CD4-positive, alpha-beta T cell treated with Interleukin-4 for 1 hour (primary cell): ENCODE measurements around the gene ILRUN.
"Not testable (repeated sequence)": the region's sequence is repeated elsewhere in the genome, so short reads cannot be mapped to it uniquely, and the experiment has no call there.

Experiments
- DNase-seq, 2 donors: peaks; one replicate each; pipeline ENCODE4 v3.0.0-alpha.2; 2020 to 2022

Gene ILRUN

DNA sequence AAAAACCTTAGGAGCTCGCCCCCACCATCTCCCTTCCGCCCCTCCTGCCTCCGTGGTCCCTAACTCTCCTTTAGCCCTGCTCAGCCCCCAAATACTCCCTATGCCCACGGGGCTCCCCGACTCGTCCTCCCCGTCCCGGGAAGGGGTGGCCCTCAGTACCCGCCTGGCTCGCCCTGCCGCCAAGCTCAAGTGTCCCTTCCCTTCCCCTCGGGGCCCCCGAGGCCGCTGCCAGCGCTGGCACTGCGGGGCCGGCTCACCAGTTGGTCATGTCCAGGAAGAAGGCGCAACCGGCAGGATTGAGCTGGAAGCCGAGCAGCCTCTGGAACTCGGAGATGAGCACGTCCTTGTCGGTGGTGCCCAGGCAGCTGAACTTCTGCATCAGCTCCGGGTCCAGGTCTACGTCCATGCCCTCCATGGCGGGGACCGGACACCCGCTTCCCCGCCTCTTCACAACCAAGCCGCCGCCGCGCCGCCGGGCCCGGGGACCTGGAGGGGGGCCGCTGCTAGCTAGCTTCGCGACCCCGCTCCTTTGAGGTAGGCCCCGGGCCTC, 303 bp downstream of the ILRUN start:
- no peak for DNase-seq

DNA sequence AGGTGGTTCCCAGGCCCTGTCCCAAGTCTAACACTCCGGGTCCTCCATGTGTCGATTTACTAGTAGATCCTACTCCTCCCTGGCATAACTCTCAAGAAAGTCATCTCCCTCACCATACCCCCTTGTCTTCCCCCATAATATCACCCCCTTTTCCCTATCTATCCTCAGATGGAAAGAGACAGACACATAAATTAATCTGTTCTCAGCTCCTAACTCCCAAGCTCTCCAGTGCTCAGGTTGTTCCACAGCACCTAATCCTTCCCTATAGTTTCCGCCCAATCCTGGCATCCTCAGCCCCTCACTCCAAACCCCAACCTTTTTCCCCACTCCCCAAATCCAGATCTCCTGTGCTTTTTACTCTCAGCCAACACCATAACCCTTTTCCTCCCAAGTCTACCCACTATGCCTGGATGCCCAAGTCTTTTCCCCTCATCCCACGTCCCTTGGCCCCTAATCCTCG, 808 bp downstream of the ILRUN start:
- DNase-seq = no peak

DNA sequence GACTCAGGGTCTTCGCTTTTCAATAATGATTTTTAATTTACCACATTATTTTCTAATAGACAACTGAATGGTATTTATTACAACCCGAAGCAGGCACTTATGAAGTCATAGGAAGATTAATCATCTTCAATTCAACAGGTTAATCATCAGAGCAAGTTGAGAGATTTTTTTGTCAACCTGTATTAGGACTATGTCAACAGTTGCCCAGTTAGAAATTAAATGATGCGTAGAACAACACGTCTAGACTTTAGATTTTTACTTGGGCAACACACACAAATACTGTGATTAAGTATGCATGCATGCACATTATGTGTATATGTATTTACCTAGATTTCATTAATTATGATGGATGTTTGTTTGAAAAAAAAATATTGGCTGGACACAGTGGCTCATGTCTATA, 4.3 kb downstream of the ILRUN start:
- DNase-seq = no peak

DNA sequence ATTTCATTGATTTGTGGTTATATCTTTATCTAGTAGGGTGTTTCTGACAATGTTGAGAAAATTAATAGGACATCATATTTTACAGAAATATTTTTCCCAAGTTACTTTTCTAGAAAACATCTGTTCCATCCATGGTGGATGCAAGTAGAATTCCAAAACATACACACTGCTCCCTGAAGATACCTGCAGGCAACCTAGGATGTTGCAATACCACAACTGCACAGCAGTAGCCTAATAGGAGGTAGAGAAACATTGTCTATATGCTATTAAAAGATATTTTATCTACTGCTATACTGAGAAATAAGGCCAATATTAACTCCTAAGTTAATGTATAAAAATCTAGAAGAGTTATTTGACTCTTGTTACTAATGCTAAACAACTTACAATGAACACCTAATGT, 6.8 kb downstream of the ILRUN start:
- DNase-seq = no peak

DNA sequence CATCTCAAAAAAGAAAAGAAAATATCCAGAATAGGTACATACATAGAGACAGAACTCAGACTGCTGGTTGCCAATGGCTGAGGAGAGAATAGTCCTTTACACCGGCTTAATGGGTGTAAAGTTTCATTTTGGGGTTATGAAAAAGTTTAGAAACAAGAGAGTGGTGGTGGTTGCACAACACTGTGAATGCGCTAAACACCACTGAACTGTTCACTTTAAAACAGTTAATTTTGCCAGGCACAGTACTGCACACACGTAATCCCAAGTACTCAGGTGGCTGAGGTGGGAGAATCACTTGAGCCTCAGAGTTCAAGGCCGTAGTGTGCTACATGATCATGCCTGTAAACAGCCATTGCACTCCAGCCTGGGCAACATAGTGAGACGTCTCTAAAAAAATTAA, 7.6 kb downstream of the ILRUN start:
- DNase-seq = no peak

DNA sequence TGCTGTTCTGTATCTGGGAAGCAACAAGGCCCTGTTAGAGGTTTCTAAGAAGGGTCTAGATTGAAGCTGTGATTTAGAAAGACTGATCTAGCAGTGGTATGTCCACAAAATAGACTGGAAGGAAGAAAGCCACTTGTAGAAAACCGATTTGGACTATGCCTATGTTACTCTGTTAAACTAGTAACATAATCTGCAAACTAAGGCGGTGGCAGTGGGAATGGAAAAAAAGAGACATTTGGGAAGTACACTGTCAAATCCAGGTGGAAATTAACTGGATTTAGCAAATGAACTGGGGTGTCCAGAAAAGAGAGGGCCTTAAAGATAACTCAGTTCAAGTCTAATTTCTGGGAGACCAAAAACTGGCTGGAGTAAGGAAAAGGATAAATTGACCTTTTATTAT, 11.6 kb downstream of the ILRUN start:
- no peak for DNase-seq

DNA sequence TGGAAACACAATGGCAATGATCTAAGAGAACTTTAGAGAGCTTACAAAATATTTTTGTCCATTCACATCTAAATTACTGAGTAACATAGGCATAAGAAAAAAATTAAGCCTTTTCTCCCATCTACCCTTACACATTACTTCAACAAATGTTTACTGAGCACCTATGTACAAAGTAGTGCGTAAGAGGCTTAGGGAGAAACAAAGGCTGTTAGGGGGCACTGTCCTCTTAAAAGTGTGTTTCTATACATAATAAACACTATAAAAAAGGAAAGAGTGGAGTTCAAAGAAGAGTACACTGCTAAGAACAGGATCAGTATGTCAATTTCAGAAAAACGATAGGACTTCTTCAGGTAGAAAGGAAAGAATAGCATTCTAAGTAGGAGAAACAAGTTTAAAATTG, 12.2 kb downstream of the ILRUN start:
- no peak for DNase-seq

DNA sequence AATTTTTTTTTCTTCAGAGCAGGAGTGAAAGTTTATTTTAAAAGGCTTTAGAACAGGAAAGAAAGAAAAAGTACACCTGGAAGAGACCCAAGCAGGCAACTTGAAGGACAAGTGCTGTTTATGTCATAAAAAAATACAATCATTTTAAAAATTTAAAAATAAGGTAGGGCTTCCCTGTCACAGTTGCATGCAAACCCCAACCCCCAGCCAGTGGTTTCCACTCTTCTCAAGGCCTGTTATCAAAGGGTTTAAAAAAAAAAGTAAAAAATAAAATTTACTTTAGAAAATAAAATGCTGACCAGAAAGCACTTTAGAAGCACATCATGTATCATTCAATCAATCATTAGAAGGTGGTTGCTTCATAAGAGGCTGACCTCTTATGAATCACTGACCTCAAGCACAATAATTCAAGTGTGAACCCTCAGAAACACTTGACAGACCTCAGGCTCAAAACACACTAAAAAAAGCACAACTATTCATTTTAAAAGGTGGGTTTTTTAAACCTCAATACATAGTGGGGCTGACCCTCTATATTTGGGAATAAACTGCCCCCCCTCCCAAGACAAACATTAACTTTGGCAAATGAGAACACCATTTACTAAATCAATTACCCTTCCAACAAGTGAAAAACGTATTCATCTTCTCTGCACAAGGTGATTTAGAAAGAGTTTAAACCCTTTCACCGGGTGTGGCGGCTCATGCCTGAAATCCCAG, 15.6 kb downstream of the ILRUN start:
- no peak for DNase-seq

DNA sequence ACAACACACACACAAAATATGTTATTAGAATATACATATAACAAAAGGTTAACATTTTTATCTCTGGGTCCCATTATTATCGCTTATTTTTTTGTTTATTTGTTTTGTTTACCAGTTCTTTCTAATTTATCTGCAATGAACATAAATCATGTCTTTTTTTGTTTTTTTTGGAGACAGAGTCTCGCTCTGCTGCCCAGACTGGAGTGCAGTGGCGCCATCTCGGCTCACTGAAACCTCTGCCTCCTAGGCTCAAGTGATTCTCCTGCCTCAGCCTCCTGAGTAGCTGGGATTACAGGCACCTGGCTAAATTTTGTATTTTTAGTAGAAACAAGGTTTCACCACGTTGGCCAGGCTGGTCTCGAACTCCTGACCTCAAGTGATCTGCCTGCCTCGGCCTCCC, 16.3 kb downstream of the ILRUN start:
- not testable (repeated sequence) for DNase-seq

DNA sequence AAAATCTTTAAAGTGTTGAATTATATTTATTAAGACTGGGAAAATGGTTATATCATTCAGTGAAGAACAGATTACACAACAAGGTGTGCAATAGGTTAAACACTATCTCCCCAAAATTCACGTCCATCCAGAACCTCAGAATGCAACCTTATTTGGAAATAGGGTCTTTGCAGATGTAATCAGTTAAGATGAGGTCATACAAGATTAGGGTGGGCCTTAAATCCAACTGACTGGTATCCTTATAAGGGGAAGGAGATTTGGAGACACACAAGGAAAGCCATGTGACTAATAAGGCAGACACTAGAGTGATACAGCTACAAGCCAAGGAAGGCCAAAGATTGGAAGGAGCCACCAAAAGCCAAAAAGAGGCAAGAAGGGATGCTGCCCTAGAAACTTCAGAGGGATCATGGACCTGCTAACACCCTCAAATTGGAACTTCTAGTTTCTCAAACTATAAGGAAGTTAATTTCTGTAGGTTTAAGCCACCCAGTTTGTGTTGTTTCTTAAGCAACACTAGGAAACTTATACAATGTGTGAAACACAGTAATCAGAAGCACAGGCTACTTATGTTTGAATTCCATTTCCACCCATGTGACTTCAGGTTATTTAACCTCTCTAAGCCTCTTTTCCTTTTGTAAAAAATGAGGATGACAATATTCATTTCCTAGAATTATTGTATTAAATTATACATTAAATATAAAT, 16.9 kb downstream of the ILRUN start:
- no peak for DNase-seq

DNA sequence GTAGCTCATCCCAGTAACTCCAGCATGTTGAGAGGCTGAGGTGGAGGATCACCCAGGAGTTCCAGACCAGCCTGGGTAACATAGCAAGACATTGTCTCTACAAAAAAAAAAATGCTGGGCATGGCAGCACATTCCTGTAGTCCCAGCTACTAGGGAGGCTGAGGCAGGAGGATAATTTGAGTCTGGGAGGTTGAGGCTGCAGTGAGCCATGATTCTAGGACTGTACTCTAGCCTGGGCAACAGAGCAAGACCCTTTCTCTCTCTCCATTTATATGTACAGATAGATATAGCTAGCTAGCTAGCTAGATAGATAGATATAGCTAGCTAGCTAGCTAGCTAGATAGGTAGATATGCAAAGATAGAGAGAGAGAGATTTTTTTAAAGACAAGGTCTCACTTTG, 20.4 kb downstream of the ILRUN start:
- no peak for DNase-seq

DNA sequence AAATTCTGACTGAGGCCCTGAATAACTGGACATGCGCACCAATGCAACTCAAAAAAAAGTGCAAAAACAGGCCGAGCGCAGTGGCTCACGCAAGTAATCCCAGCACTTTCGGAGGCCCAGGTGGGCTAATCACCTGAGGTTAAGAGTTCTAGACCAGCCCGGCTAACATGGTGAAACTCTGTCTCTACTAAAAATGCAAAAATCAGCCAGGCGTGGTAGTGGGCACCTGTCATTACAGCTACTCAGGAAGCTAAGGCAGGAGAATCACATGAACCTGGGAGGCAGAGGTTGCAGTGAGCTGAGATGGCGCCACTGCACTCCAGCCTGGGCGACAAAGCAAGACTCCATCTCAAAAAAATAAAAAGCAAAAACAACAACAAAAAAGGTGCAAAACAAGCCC, 21.6 kb downstream of the ILRUN start:
- DNase-seq = not testable (repeated sequence)

DNA sequence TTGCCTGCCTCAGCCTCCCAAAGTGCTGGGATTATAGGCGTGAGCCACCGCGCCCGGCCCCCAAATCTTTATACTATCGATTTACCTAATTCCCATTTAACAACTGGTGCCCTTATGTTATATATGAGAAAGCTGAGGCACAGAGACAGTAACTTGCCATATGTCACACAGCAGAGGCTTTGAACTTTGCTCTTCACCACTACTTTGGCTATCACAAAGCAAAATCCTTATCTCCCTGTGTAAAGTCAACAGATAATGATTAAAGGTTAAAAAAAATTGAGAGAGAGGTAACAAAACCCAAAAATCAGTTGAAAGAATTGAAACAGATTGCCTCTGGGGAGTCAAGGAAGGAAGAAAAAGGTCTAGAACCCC, 22.3 kb downstream of the ILRUN start:
- no peak for DNase-seq

DNA sequence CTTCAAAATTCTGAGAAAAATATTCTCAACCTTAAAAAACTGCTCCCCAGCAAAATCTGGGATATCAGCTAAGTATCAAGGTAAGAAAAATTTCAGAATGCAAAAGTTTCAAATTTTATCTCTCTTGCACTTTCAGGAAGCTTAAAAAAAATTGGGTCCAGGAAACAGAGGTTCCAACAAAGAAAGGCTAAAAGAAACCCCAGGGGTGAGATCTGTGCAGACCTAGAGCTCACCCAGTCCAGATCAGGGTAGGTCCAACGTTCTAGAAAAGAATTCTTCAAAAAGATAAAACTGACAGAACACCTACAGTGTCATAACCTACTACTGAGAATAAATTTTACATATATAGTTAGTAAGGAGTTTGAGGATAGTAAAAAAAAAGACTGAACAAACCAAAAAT, 23.5 kb downstream of the ILRUN start:
- DNase-seq = peak in 1 of 2 donors; percentile 43

DNA sequence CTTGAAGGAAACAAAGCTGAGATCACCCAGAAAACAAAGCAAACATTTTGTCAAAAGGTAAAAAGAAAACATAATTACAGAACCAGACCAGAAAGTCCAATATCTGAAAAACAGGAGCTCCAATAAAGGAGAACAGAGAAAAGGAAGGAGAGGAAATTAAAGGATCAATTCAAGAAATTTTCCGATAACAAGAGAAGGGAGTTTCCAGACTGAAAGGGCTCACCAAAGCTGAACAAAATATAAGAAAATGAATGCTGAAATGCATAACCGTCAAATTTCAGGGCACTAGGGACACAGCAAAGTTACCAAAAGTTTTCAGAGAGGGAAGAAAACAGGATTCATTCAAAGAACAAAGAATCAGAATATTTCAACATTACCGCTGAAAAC, 23.9 kb downstream of the ILRUN start:
- DNase-seq = peak in 1 of 2 donors; percentile 40

DNA sequence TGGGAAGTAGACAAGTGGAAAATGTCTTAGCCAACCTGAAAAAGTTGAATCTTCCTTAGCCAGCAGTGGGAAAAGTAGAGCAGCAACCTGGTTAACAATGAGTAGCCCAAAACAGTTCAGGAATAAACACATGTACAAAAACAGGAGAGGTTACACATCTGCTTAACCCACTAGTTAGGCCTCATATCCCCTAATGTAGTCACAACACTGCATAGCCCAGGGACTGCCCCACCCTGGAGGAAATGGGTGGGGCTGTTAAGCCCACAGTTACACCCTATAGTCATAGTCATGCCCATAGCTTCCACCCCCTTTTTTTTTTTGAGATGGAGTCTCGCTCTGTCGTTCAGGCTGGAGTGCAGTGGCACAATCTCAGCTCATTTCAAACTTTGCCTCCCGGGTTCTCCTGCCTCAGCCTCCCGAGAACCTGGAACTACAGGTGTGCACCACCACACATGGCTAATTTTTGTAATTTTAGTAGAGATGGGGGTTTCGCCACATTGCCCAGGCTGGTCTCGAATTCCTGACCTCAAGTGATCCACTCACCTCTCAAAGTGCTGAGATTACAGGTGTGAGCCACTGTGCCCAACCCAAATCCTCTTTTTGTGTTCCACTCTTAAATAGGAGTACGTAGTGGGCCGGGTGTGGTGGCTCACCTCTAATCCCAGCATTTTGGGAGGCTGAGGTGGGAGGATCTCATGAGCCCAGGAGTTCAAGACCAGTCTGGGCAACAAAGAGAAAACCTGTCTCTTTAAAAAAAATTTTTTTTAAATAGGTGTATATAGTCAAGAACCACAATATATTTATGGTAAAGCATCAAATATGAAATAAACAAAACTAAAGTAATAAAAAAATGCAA, 24.5 kb downstream of the ILRUN start:
- peak; percentile 87 to 88 for DNase-seq

DNA sequence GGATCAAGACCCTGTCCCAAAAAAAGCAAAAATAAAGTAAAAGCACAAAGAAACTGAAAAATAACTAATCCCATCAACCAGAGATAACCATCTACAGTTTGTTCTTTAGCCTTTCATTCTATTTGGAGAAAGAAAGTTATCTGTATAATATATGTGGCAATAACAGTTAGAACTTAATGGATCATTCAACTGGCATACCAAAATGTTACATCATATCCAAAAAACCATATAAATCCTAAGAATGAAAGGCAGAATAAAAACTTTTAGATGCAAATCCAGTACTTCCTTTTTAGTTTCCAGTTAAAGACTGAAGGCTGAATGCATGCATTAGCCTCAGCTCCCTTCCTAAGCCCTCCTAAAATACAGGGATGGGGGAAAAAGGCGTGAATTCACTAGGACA, 25.2 kb downstream of the ILRUN start:
- no peak for DNase-seq

DNA sequence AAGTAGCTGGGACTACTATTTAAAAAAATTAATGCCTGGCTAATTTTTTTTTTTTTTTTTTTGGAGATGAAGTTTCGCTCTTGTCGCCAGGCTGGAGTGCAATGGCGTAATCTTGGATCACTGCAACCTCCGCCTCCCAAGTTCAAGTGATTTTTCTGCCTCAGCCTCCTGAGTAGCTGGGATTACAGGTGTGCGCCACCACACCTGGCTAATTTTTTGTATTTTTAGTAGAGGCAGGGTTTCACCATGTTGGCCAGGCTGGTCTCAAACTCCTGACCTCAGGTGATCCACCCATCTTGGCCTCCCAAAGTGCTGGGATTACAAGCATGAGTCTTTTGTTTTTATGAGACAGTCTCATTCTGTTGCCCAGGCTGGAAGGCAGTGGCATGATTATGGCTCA, 27.8 kb downstream of the ILRUN start:
- not testable (repeated sequence) for DNase-seq

DNA sequence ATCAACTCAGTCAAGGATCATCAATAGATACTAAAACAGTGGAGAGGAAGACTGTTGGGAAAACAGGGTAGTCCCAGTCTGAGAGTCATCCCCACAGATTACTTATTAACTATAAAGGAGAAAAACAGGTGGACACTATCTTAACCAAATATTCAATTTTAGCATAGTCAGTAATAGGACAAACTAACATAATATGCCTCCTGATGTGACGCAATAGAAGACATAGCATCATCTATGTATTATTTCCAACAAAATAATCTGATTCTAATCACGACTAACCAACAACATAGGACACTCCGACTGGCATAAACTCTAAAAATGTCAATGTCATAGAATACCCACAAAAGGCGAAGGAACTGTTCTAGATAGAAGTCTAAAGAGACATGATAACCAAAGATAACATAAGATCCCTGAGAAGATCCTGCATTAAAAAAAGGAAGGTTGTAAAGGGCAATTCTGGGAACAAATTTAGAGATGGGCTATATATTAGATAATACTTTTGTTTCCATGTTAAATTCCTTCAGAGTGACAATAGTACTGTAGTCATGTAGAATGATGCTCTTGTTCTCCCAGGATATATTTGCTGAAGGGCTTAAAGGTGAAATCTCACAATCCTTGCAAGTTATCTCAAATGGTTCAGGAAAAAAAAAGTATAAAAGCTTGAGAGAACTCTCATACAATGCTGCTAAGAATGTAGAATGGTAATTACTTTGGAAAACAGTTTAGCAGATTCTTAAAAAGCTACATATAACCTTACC, 28.9 kb downstream of the ILRUN start:
- no peak for DNase-seq

DNA sequence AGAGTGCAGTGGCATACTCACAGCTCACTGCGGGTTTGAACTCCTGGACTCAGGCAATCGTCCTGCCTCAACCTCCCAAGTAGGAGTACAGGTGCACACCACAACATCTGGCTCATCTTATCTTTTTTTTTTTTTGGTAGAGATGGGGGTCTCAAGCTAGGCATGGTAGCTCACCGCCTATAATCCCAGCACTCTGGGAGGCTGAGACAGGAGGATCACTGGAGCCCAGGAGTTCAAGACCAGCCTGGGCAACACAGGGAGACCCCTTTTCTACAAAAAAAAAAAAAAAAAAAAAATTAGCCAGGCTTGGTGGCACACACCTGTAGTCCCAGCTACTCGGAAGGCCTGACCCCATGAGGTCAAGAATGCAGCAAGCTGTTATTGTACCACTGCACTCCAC, 31.5 kb downstream of the ILRUN start:
- DNase-seq = no peak

DNA sequence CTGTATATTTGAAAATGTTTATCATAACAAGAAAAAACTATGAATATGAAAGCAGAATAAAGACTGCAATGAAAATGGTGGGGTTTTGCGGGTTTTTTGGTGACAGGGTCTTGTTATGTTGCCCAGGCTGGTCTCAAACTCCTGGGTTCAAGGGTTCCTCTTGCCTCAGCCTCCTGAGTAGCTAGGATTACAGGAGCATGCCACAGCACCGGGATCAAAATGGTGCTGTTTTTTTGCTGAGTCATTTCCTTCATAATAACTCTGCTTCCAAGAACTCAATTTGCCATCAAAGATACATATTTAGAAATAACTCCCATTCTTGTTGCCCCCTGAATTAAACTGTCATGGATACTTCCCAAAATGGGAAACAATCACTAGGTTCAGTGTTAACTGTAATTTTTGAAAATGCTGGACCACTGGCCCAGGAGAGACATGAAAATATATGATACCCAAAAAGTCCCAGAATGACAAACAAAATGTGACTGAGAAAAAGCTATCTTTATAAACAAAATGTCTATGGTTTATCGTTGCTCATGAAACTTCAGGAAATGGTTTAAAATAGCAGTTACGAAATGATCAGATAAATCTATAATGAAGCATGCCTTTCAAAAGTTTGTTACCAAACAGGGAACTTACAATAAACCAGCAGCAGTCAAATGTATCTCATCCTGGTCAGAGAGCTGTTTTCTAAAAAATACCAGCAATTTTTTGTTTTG, 32.2 kb downstream of the ILRUN start:
- peak in 1 of 2 donors; percentile 19 for DNase-seq

DNA sequence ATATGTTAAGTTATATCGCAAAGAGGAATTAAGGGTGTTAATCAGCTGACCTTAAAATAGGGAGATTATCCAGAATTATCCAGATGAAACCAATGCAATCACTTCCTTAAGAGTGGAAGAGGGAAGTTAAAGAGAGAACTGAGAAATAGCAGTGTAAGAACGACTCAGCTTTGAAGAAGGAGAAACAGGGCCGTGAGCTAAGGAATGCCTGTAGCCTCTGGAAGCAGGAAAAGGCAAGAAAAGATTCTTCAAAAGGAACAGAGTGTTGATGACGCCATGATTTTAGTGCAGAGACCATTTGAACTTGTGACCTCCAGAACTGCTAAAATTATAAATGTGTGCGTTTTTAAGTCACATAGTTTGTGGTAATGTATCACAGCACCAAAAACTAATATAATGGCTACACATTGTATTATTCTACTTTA, 32.7 kb downstream of the ILRUN start:
- no peak for DNase-seq
